ENCODE measurements around the gene TMPRSS2. TPM values are rescaled to one million over a fixed set of nuclear protein-coding genes. Genes with fewer than 3 reads are reported as not detected.

TMPRSS2 gene
- total and polyA plus RNA-seq, 9 of the 15 experiments (the other 6 are each of a cell fraction or from before 2014, with no cell fraction given): 0.20 TPM; not detected in 8

DNA sequence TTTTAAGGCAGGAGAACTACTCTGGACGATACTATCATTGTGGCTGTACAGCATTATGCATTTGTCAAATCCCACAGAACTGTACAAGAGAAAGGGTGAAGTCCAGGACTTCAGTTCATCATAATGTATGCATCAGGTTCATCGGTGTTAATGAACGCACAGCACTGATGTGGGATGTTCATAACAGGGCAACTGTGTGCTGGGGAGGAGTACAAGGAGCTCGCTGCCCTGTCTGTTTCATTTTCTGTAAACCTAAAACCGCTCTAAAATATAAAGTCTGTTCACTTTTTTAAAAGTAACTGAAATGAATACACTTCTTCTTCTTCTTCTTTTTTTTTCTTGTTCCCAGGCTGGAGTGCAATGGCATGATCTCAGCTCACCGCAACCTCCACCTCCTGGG, 25.0 kb downstream of the TMPRSS2 start:
- no peaks in the 10 kb centered on the region for H3K9me3 ChIP-seq (replicated peaks; ENCODE audit: control insufficient read depth, insufficient read depth, low read depth, low read length)
- no peaks in the 10 kb centered on the region for H3K79me2 ChIP-seq (ENCODE audit: control insufficient read depth, insufficient read depth, low read length)
- WGBS (ENCODE audit: insufficient coverage, low coverage, missing lambda C conversion rate): 2% methylated on average over 6 of the region's 6 CpGs
- no peaks in the 10 kb centered on the region for H4K20me1 ChIP-seq (replicated peaks; ENCODE audit: control insufficient read depth, insufficient read depth, low read length)
- peaks cover 21 to 29% of the 10 kb centered on the region in 2 experiments; a peak in 3 of 5 replicates for H3K27me3 ChIP-seq (ENCODE audit: control insufficient read depth in 2 of 2, insufficient read depth in 2 of 2, low read length in 2 of 2)
- no peaks in the 10 kb centered on the region for H3K36me3 ChIP-seq (ENCODE audit: control insufficient read depth, insufficient read depth, low read length)
- DNase-seq (ENCODE audit: extremely low read depth in 1 of 4, low spot score in 3 of 4): no peak
- ATAC-seq: no peak
- FAIRE-seq: no peak
- no TSS peak for BruUV-seq (replicated peaks)
- H2AFZ ChIP-seq (ENCODE audit: low read depth, low read length): no peak overlapping the region
- in situ Hi-C loops (cut with MboI): no loop called here
- ChIA-PET POLR2A (no interaction called here), CTCF (ENCODE audit: low intra/inter-chr PET ratio) (no interaction called here)
- TF ChIP-seq POLR2G (IDR thresholded peaks at IDR 0.05; ENCODE audit: low read depth, low read length): no peak
- TF ChIP-seq CEBPG (CRISPR knock-in tag; IDR thresholded peaks at IDR 0.05): no peak
- TF ChIP-seq CEBPG (tag; conservative IDR thresholded peaks at IDR 0.05 in 1 of 2, IDR thresholded peaks at IDR 0.05 in 1 of 2): no peak
- TF ChIP-seq ZNF143 (CRISPR knock-in tag; IDR thresholded peaks at IDR 0.05): no peak
- TF ChIP-seq, protein P1, sequence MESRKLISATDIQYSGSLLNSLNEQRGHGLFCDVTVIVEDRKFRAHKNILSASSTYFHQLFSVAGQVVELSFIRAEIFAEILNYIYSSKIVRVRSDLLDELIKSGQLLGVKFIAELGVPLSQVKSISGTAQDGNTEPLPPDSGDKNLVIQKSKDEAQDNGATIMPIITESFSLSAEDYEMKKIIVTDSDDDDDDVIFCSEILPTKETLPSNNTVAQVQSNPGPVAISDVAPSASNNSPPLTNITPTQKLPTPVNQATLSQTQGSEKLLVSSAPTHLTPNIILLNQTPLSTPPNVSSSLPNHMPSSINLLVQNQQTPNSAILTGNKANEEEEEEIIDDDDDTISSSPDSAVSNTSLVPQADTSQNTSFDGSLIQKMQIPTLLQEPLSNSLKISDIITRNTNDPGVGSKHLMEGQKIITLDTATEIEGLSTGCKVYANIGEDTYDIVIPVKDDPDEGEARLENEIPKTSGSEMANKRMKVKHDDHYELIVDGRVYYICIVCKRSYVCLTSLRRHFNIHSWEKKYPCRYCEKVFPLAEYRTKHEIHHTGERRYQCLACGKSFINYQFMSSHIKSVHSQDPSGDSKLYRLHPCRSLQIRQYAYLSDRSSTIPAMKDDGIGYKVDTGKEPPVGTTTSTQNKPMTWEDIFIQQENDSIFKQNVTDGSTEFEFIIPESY (CRISPR knock-in tag; IDR thresholded peaks at IDR 0.05): no peak
- TF ChIP-seq FOXK2 (conservative IDR thresholded peaks at IDR 0.05 in 1 of 2, IDR thresholded peaks at IDR 0.05 in 1 of 2; ENCODE audit: low read depth in 2 of 2): no peak
- no peak for TF ChIP-seq KHSRP (IDR thresholded peaks at IDR 0.05)
- no peak for TF ChIP-seq ZNF146 (CRISPR knock-in tag; IDR thresholded peaks at IDR 0.05; ENCODE audit: unreplicated experiment)
- no peak for TF ChIP-seq ZNF217 (CRISPR knock-in tag; IDR thresholded peaks at IDR 0.05)
- TF ChIP-seq ZNF12 (CRISPR knock-in tag; IDR thresholded peaks at IDR 0.05): no peak
- TF ChIP-seq, protein P2, sequence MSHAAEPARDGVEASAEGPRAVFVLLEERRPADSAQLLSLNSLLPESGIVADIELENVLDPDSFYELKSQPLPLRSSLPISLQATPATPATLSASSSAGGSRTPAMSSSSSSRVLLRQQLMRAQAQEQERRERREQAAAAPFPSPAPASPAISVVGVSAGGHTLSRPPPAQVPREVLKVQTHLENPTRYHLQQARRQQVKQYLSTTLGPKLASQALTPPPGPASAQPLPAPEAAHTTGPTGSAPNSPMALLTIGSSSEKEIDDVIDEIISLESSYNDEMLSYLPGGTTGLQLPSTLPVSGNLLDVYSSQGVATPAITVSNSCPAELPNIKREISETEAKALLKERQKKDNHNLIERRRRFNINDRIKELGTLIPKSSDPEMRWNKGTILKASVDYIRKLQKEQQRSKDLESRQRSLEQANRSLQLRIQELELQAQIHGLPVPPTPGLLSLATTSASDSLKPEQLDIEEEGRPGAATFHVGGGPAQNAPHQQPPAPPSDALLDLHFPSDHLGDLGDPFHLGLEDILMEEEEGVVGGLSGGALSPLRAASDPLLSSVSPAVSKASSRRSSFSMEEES (CRISPR knock-in tag; IDR thresholded peaks at IDR 0.05): no peak
- TF ChIP-seq ZNF79 (CRISPR knock-in tag; IDR thresholded peaks at IDR 0.05; ENCODE audit: low read depth): no peak
- TF ChIP-seq RBM14 (IDR thresholded peaks at IDR 0.05; ENCODE audit: borderline replicate concordance, insufficient read depth, low read depth, low read length): no peak
- TF ChIP-seq, protein P3, sequence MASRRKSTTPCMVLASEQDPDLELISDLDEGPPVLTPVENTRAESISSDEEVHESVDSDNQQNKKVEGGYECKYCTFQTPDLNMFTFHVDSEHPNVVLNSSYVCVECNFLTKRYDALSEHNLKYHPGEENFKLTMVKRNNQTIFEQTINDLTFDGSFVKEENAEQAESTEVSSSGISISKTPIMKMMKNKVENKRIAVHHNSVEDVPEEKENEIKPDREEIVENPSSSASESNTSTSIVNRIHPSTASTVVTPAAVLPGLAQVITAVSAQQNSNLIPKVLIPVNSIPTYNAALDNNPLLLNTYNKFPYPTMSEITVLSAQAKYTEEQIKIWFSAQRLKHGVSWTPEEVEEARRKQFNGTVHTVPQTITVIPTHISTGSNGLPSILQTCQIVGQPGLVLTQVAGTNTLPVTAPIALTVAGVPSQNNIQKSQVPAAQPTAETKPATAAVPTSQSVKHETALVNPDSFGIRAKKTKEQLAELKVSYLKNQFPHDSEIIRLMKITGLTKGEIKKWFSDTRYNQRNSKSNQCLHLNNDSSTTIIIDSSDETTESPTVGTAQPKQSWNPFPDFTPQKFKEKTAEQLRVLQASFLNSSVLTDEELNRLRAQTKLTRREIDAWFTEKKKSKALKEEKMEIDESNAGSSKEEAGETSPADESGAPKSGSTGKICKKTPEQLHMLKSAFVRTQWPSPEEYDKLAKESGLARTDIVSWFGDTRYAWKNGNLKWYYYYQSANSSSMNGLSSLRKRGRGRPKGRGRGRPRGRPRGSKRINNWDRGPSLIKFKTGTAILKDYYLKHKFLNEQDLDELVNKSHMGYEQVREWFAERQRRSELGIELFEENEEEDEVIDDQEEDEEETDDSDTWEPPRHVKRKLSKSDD (conservative IDR thresholded peaks at IDR 0.05; ENCODE audit: low read length): no peak
- TF ChIP-seq, protein P4, sequence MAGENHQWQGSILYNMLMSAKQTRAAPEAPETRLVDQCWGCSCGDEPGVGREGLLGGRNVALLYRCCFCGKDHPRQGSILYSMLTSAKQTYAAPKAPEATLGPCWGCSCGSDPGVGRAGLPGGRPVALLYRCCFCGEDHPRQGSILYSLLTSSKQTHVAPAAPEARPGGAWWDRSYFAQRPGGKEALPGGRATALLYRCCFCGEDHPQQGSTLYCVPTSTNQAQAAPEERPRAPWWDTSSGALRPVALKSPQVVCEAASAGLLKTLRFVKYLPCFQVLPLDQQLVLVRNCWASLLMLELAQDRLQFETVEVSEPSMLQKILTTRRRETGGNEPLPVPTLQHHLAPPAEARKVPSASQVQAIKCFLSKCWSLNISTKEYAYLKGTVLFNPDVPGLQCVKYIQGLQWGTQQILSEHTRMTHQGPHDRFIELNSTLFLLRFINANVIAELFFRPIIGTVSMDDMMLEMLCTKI (IDR thresholded peaks at IDR 0.05; ENCODE audit: partially characterized antibody): no peak
- no peak overlapping the region for H3K4me2 ChIP-seq (ENCODE audit: insufficient read depth, low read length)
- no peak overlapping the region for H3K4me3 ChIP-seq
- H3K9me1 ChIP-seq (ENCODE audit: control insufficient read depth, insufficient read depth, low read length): no peaks in the 10 kb centered on the region
- intact Hi-C loops (cut with micrococcal nuclease): no loop called here
- H3K27ac ChIP-seq (ENCODE audit: extremely low read depth, low read depth, low read length): no peak overlapping the region
- no peak overlapping the region for H3K9ac ChIP-seq (ENCODE audit: insufficient read depth in 1 of 2, low read depth in 2 of 2, low read length in 2 of 2)
- H3K4me1 ChIP-seq (replicated peaks in 1 of 2; ENCODE audit: control insufficient read depth in 2 of 2, insufficient read depth in 2 of 2, low read length in 2 of 2): no peaks in the 10 kb centered on the region
